ENCODE results near the gene CCDC61.

The CCDC61 gene

DNA sequence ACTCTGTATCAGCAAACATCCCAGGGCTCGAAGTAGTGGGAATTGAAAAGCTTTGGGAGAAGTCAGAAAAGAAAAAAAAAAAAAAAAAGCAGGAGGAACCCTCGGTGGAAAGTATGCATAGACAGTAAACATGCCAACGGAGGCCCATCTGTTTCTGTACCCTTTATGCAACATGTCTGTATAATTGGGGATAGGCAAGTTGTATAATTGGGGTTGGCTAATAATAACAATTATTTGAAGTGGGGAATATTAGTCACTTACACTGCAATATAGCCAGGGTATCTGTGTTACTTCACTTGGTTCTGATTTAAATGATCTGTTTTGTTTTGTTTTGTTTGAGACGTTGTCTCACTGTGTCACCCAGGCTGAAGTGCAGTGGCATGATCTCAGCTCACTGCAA is 57.6 kb downstream of the CCDC61 start:
- Histone ChIP-seq H3K36me3 (ENCODE audit: insufficient read depth, low read length) (no peaks in the 10 kb centered on the region), H3K9ac (ENCODE audit: insufficient read length) (no peak overlapping the region), H3K27ac (no peak overlapping the region), H3K4me3 (no peak overlapping the region), H3K9me3 (ENCODE audit: low read depth, low read length) (no peaks in the 10 kb centered on the region)
- DNase-seq (ENCODE audit: low read depth, low spot score): no peak
- no peak for TF ChIP-seq POLR2AphosphoS5 (IDR thresholded peaks at IDR 0.05; ENCODE audit: borderline replicate concordance, low read depth, low read length)
- no peak for TF ChIP-seq EZH2 (IDR thresholded peaks at IDR 0.05)
- no peak for TF ChIP-seq FOXP2 (optimal IDR thresholded peaks at IDR 0.05; ENCODE audit: control extremely low read depth, extremely low read length, insufficient read depth)

DNA sequence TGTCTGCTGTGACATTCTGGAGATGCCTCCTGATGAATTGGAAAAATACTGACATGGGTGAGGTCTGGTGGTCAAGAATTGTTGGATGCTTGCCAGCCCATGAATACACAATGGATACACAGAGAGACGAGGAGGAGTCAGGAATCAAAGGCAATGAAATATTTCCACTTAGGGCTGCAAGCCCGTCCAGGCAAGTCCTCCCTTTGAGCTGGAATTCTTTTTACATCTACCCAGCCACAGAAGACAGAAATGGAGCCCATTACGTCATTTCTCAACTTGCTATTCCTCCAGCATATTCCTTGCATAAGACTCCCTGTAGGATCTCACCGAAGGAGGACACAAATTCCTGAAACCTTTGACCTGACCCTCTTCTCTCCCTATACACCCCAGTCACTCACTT is 61.3 kb downstream of the CCDC61 start:
- H3K9ac ChIP-seq (ENCODE audit: insufficient read length): no peak overlapping the region
- no peak for TF ChIP-seq POLR2AphosphoS5 (IDR thresholded peaks at IDR 0.05; ENCODE audit: borderline replicate concordance, low read depth, low read length)
- H3K9me3 ChIP-seq (ENCODE audit: low read depth, low read length): no peaks in the 10 kb centered on the region
- H3K4me3 ChIP-seq: no peak overlapping the region
- no peaks in the 10 kb centered on the region for H3K36me3 ChIP-seq (ENCODE audit: insufficient read depth, low read length)
- no peak for DNase-seq (ENCODE audit: low read depth, low spot score)
- no peak overlapping the region for H3K27ac ChIP-seq

DNA sequence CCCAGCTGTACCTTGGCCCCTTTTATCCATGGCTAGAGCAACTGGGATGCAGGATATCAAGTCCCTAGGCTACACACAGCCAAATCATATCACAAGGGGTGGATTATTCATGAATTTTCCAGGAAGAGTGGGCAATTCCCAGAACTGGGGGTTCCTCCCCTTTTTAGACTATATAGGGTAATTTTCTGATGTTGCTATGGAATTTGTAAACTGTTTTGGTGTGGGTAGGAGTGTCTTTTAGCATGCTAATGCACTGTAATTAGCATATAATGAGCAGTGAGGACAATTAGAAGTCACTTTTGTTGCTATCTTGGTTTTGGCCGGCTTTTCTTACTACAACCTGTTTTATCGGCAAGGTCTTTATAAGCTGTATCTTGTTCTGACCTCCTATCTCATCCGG is 63.5 kb downstream of the CCDC61 start:
- Histone ChIP-seq H3K9ac (ENCODE audit: insufficient read length) (no peak overlapping the region), H3K9me3 (ENCODE audit: low read depth, low read length) (no peaks in the 10 kb centered on the region)

DNA sequence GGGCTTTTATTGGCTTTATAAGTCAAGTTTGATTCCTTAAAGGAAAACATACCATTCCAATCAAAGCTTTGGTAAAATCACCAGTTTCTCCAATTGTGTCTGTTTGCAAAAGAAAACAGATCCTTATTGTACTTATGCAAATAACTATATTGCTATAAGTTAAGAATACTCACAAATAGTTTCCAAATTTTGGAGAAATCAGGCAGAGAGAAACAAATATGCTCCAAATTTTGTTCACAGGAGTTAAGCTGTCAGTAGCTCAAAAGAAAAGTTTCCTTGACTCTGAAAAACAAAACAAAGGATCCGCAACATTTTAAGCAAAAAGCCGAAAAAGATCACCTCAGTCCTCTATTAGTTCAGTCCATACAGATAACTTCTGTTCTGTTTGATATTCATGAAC is 64.7 kb downstream of the CCDC61 start:
- H3K36me3 ChIP-seq (ENCODE audit: insufficient read depth, low read length): no peaks in the 10 kb centered on the region
- TF ChIP-seq POLR2AphosphoS5 (IDR thresholded peaks at IDR 0.05; ENCODE audit: borderline replicate concordance, low read depth, low read length) (no peak), EZH2 (IDR thresholded peaks at IDR 0.05) (no peak), FOXP2 (optimal IDR thresholded peaks at IDR 0.05; ENCODE audit: control extremely low read depth, extremely low read length, insufficient read depth) (no peak)
- H3K9me3 ChIP-seq (ENCODE audit: low read depth, low read length): no peaks in the 10 kb centered on the region
- no peak for DNase-seq (ENCODE audit: low read depth, low spot score)
- H3K27ac ChIP-seq: no peak overlapping the region
- H3K4me3 ChIP-seq: no peak overlapping the region
- H3K9ac ChIP-seq (ENCODE audit: insufficient read length): no peak overlapping the region

More for the DNA sequence above, 63.5 kb downstream of the CCDC61 start:
- TF ChIP-seq EZH2 (IDR thresholded peaks at IDR 0.05) (no peak), FOXP2 (optimal IDR thresholded peaks at IDR 0.05; ENCODE audit: control extremely low read depth, extremely low read length, insufficient read depth) (no peak), POLR2AphosphoS5 (IDR thresholded peaks at IDR 0.05; ENCODE audit: borderline replicate concordance, low read depth, low read length) (no peak)
- Histone ChIP-seq H3K27ac (no peak overlapping the region), H3K36me3 (ENCODE audit: insufficient read depth, low read length) (no peaks in the 10 kb centered on the region), H3K4me3 (no peak overlapping the region)
- DNase-seq (ENCODE audit: low read depth, low spot score): no peak

DNA sequence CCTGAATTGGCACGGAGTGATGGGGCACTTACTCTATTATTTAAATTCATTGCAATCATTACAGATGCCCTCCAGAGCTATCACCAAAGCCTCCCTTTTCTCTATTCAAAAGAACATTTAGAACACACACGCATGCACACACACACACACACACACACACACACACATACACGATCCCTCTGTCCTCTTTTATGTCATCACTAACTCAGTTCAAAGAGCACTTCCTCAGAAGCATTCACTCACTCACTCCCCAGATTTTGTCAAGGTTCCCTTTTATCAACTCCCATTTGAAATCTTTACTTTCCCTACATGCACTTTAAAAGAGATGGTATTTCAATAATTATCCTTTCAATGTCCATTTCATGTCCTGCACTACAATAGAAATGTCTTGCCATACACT is 67.9 kb downstream of the CCDC61 start:
- Histone ChIP-seq H3K27ac (no peak overlapping the region), H3K36me3 (ENCODE audit: insufficient read depth, low read length) (no peaks in the 10 kb centered on the region), H3K4me3 (no peak overlapping the region), H3K9ac (ENCODE audit: insufficient read length) (no peak overlapping the region), H3K9me3 (ENCODE audit: low read depth, low read length) (no peaks in the 10 kb centered on the region)
- DNase-seq (ENCODE audit: low read depth, low spot score): no peak
- TF ChIP-seq FOXP2 (optimal IDR thresholded peaks at IDR 0.05; ENCODE audit: control extremely low read depth, extremely low read length, insufficient read depth) (no peak), EZH2 (IDR thresholded peaks at IDR 0.05) (no peak), POLR2AphosphoS5 (IDR thresholded peaks at IDR 0.05; ENCODE audit: borderline replicate concordance, low read depth, low read length) (no peak)

DNA sequence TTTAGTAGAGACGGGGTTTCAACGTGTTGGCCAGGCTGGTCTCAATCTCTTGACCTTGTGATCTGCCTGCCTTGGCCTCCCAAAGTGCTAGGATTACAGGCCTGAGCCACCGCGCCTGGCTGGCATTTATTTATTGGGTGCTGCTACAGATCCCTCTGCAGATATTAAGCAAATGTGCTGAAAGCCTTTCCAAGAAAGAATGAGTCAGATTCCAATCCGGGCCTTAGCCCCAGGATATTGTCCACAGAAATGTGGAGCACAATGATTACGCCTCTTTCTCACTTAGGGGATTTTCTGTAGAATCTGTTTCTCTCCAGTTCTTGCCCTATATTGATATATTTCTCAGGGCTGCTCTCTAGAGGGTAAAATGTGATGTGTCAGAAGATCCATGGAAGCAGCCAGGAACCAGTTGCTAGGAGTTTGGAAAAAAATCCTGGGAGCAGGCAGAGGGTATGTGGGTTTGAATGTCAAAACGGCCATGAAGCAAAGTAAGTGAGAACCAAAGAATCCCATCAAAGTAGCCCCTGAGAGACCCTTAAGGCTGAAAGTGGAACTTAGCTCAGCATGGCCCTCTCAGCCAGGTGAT is 70.3 kb downstream of the CCDC61 start:
- H3K36me3 ChIP-seq (ENCODE audit: insufficient read depth, low read length): no peaks in the 10 kb centered on the region
- H3K9ac ChIP-seq (ENCODE audit: insufficient read length): no peak overlapping the region
- no peak overlapping the region for H3K27ac ChIP-seq
- H3K4me3 ChIP-seq: no peak overlapping the region
- no peaks in the 10 kb centered on the region for H3K9me3 ChIP-seq (ENCODE audit: low read depth, low read length)
- TF ChIP-seq FOXP2 (optimal IDR thresholded peaks at IDR 0.05; ENCODE audit: control extremely low read depth, extremely low read length, insufficient read depth): no peak
- no peak for TF ChIP-seq POLR2AphosphoS5 (IDR thresholded peaks at IDR 0.05; ENCODE audit: borderline replicate concordance, low read depth, low read length)
- no peak for TF ChIP-seq EZH2 (IDR thresholded peaks at IDR 0.05)
- no peak for DNase-seq (ENCODE audit: low read depth, low spot score)

DNA sequence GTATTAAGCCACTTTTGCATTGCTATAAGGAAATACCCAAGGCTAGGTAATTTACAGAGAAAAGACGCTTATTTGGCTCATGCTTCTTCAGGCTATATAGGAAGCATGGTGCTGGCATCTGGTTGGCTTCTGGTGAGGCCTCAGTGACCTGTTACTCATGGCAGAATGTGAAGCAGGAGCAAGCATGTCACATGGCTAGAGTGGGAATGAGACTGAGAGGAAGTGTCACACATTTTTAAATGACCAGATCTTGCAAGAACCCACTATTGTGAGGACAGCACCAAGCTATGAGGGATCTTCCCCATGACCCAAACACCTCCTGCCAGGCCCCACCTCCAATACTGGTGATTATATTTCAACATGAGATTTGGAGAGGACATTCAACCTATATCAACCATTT is 71.2 kb downstream of the CCDC61 start:
- Histone ChIP-seq H3K4me3 (no peak overlapping the region), H3K36me3 (ENCODE audit: insufficient read depth, low read length) (no peaks in the 10 kb centered on the region), H3K9ac (ENCODE audit: insufficient read length) (no peak overlapping the region), H3K9me3 (ENCODE audit: low read depth, low read length) (no peaks in the 10 kb centered on the region), H3K27ac (no peak overlapping the region)
- TF ChIP-seq POLR2AphosphoS5 (IDR thresholded peaks at IDR 0.05; ENCODE audit: borderline replicate concordance, low read depth, low read length) (no peak), FOXP2 (optimal IDR thresholded peaks at IDR 0.05; ENCODE audit: control extremely low read depth, extremely low read length, insufficient read depth) (no peak), EZH2 (IDR thresholded peaks at IDR 0.05) (no peak)
- no peak for DNase-seq (ENCODE audit: low read depth, low spot score)

DNA sequence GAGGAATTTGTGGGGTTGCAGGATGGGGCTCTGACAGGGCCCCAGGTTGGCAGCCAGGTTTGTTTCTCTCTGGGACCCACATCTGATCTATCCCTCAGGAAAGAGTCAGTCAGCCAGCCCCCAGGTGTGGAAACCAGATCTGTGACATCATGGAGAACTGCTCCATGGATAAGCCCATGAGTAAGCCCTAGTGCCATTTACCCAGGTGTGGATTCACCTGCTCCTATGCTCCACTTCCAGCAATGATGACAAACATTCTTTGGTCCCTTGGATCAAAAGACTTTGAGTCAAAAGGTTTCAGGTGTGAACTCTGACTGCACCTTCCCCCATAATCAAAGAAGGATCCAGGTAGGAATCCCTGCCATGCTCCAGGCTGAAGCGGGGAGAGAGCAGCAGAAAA is 72.4 kb downstream of the CCDC61 start:
- H3K36me3 ChIP-seq (ENCODE audit: insufficient read depth, low read length): no peaks in the 10 kb centered on the region
- no peaks in the 10 kb centered on the region for H3K9me3 ChIP-seq (ENCODE audit: low read depth, low read length)
- TF ChIP-seq POLR2AphosphoS5 (IDR thresholded peaks at IDR 0.05; ENCODE audit: borderline replicate concordance, low read depth, low read length) (no peak), EZH2 (IDR thresholded peaks at IDR 0.05) (no peak), FOXP2 (optimal IDR thresholded peaks at IDR 0.05; ENCODE audit: control extremely low read depth, extremely low read length, insufficient read depth) (no peak)
- H3K9ac ChIP-seq (ENCODE audit: insufficient read length): no peak overlapping the region
- DNase-seq (ENCODE audit: low read depth, low spot score): no peak
- no peak overlapping the region for H3K27ac ChIP-seq
- H3K4me3 ChIP-seq: no peak overlapping the region
